ENCODE data around the gene LRRC71. TPM values are rescaled to one million over a fixed set of nuclear protein-coding genes. Genes with fewer than 3 reads are reported as not detected.

Gene LRRC71
- total RNA-seq (not detected), total RNA-seq (0 to 0.13 (median 0) reads per million in 172 experiments)
- polyA plus RNA-seq (2013, experiment 1 of 2): not detected
- 0.05 TPM for polyA plus RNA-seq (2013, experiment 2 of 2)

- ATAC-seq (ENCODE audit: poor library complexity) (peak; percentile 86), DNase-seq (peak; percentile 22 to 75 (median 50))
- peaks cover 19% of the 10 kb centered on the region for H3K4me1 Mint-ChIP-seq (ENCODE audit: low read depth)
- peak; percentile 34 for TF ChIP-seq CTCF (IDR thresholded peaks at IDR 0.05)
- no peaks in the 10 kb centered on the region for H3K9me3 Mint-ChIP-seq
- ChIA-PET CTCF (no interaction called here), POLR2A (no interaction called here)
- Histone ChIP-seq H3K9me3 (ENCODE audit: control insufficient read depth in 1 of 2, insufficient read depth in 1 of 2, low read length in 2 of 2) (peaks cover 0 to 14% of the 10 kb centered on the region in 2 experiments), H3K27me3 (ENCODE audit: control insufficient read depth in 1 of 2, insufficient read depth in 2 of 2, low read length in 2 of 2) (peaks cover 55 to 62% of the 10 kb centered on the region in 2 experiments), H3K36me3 (ENCODE audit: insufficient read depth, low read length) (no peaks in the 10 kb centered on the region), H3K4me3 (ENCODE audit: low read length) (no peak within 1 kb of the TSS), H3K4me1 (ENCODE audit: insufficient read depth, low read length) (peaks cover 21% of the 10 kb centered on the region), H3K27ac (ENCODE audit: low read depth in 1 of 2, low read length in 2 of 2) (no peak within 1 kb of the TSS)
- H3K36me3 Mint-ChIP-seq (ENCODE audit: low read depth): no peaks in the 10 kb centered on the region
- peaks cover 88% of the 10 kb centered on the region for H3K27me3 Mint-ChIP-seq
- intact Hi-C loops (cut with DNase I, micrococcal nuclease): loop anchor here in 1 of 2 experiments (10.0 kb wide), 1 partner anchor 236 kb away; no protein-coding TSS in a partner anchor
- H3K4me3 Mint-ChIP-seq: no peak within 1 kb of the TSS
- no peak within 1 kb of the TSS for H3K27ac Mint-ChIP-seq
Measured at GRCh38 chr1:156920233-156921052, at the start of gene LRRC71. TSS of gene LRRC71 (plus strand) at chr1:156920632. CDS start at chr1:156920804, 172 bp downstream.

- no peak for ATAC-seq (ENCODE audit: poor library complexity)
- H3K27me3 Mint-ChIP-seq: peaks cover 6% of the 10 kb centered on the region
- no peaks in the 10 kb centered on the region for H3K36me3 ChIP-seq (ENCODE audit: insufficient read depth, low read length)
- H3K4me1 ChIP-seq (ENCODE audit: insufficient read depth, low read length): no peaks in the 10 kb centered on the region
- ChIA-PET POLR2A (no interaction called here), CTCF (no interaction called here)
- H3K4me3 Mint-ChIP-seq: no peak overlapping the region
- TF ChIP-seq CTCF (IDR thresholded peaks at IDR 0.05): no peak
- no peaks in the 10 kb centered on the region for H3K9me3 Mint-ChIP-seq
- H3K27ac Mint-ChIP-seq: no peak overlapping the region
- H3K27ac ChIP-seq (ENCODE audit: low read depth in 1 of 2, low read length in 2 of 2): no peak overlapping the region
- H3K4me3 ChIP-seq (ENCODE audit: low read length): no peak overlapping the region
- intact Hi-C loops (cut with DNase I, micrococcal nuclease): no loop called here
- no peaks in the 10 kb centered on the region for H3K9me3 ChIP-seq (ENCODE audit: control insufficient read depth in 1 of 2, insufficient read depth in 1 of 2, low read length in 2 of 2)
- no peak for DNase-seq
- no peaks in the 10 kb centered on the region for H3K4me1 Mint-ChIP-seq (ENCODE audit: low read depth)
- no peaks in the 10 kb centered on the region for H3K36me3 Mint-ChIP-seq (ENCODE audit: low read depth)
- H3K27me3 ChIP-seq (ENCODE audit: control insufficient read depth in 1 of 2, insufficient read depth in 2 of 2, low read length in 2 of 2): peaks cover 4 to 8% of the 10 kb centered on the region in 2 experiments
Measured at GRCh38 chr1:156873659-156874058, 46.8 kb upstream of the LRRC71 start.

GRCh38 chr1:156874142-156874541, 46.3 kb upstream of the LRRC71 start:
- Mint-ChIP-seq H3K4me3 (no peak overlapping the region), H3K27me3 (peaks cover 6% of the 10 kb centered on the region), H3K4me1 (ENCODE audit: low read depth) (no peaks in the 10 kb centered on the region), H3K36me3 (ENCODE audit: low read depth) (no peaks in the 10 kb centered on the region), H3K27ac (no peak overlapping the region), H3K9me3 (no peaks in the 10 kb centered on the region)
- no peak for TF ChIP-seq CTCF (IDR thresholded peaks at IDR 0.05)
- intact Hi-C loops (cut with DNase I, micrococcal nuclease): no loop called here
- Histone ChIP-seq H3K4me1 (ENCODE audit: insufficient read depth, low read length) (no peaks in the 10 kb centered on the region), H3K9me3 (ENCODE audit: control insufficient read depth in 1 of 2, insufficient read depth in 1 of 2, low read length in 2 of 2) (no peaks in the 10 kb centered on the region), H3K36me3 (ENCODE audit: insufficient read depth, low read length) (no peaks in the 10 kb centered on the region), H3K27ac (ENCODE audit: low read depth in 1 of 2, low read length in 2 of 2) (no peak overlapping the region), H3K4me3 (ENCODE audit: low read length) (no peak overlapping the region), H3K27me3 (ENCODE audit: control insufficient read depth in 1 of 2, insufficient read depth in 2 of 2, low read length in 2 of 2) (peaks cover 4 to 8% of the 10 kb centered on the region in 2 experiments)
- DNase-seq (no peak), ATAC-seq (ENCODE audit: poor library complexity) (no peak)
- ChIA-PET CTCF (no interaction called here), POLR2A (no interaction called here)
